Measurements from ENCODE around the gene HKDC1. TPM values are rescaled to one million over a fixed set of nuclear protein-coding genes. Genes with fewer than 3 reads are reported as not detected.

The HKDC1 gene
- total RNA-seq, 5 donors from 2014 or later (not counting 1 experiment from before 2014, with no cell fraction given) = 2.3 to 6.5 (median 5.2) TPM

- Histone ChIP-seq H3K27ac (ENCODE audit: low read length) (no peak overlapping the region), H3K4me3 (ENCODE audit: control insufficient read depth in 1 of 2, extremely low read depth in 1 of 2, low read length in 1 of 2) (no peak overlapping the region), H3K27me3 (replicated peaks in 1 of 2; ENCODE audit: control insufficient read depth in 2 of 2, extremely low read depth in 1 of 2, insufficient read depth in 2 of 2, low read length in 1 of 2) (no peaks in the 10 kb centered on the region), H3K4me1 (ENCODE audit: control insufficient read depth in 1 of 2, extremely low read depth in 1 of 2, insufficient read depth in 2 of 2, low read length in 2 of 2) (no peaks in the 10 kb centered on the region), H3K9me3 (no peaks in the 10 kb centered on the region), H3K36me3 (ENCODE audit: control insufficient read depth in 2 of 2, extremely low read depth in 1 of 2, insufficient read depth in 1 of 2, low read length in 1 of 2) (no peaks in the 10 kb centered on the region)
- Mint-ChIP-seq H3K27me3 (no peaks in the 10 kb centered on the region), H3K27ac (no peak overlapping the region), H3K4me3 (no peak overlapping the region), H3K9me3 (no peaks in the 10 kb centered on the region), H3K4me1 (peaks cover 6 to 7% (median 6%) of the 10 kb centered on the region in 3 donors), H3K36me3 (no peaks in the 10 kb centered on the region)
- ChIA-PET CTCF (no interaction called here), POLR2A (interaction anchor here (0.6 kb wide), 2 partner anchors 81 to 160 kb away, joined by 4 to 5 read pairs; no protein-coding TSS in a partner anchor)
- no peak for ATAC-seq (replicated peaks in 1 of 4)
- no peak for DNase-seq
- WGBS (ENCODE audit: insufficient coverage) = no CpG with 5 or more reads among the region's 1 CpG
Measured at GRCh38 chr10:69272624-69273023, 52.5 kb downstream of the HKDC1 start.

DNA sequence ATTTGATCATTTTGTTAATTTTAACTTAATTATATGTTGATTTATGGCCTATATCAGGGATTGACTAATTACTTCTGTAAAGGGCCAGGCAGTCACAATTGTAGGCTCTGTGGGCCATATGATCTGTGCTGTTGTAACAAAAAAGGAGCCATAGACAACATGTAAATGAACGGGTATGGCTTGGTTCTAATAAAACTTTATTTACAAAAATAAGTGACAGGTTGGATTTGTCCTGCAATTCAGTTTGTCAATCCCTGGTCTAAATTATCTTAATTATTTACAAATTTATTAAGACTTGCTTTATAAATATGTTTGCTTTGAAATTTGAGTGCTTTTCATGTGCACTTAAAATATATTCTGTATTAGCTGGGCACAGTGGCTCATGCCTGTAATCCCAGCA lies 55.3 kb downstream of the HKDC1 start:
- POLR2A ChIA-PET = no interaction called here
- Histone ChIP-seq H3K4me1 (ENCODE audit: control insufficient read depth in 1 of 2, extremely low read depth in 1 of 2, insufficient read depth in 2 of 2, low read length in 2 of 2) (no peaks in the 10 kb centered on the region), H3K27ac (ENCODE audit: low read length) (no peak overlapping the region), H3K4me3 (ENCODE audit: control insufficient read depth in 1 of 2, extremely low read depth in 1 of 2, low read length in 1 of 2) (no peak overlapping the region), H3K27me3 (replicated peaks in 1 of 2; ENCODE audit: control insufficient read depth in 2 of 2, extremely low read depth in 1 of 2, insufficient read depth in 2 of 2, low read length in 1 of 2) (no peaks in the 10 kb centered on the region), H3K9me3 (no peaks in the 10 kb centered on the region), H3K36me3 (ENCODE audit: control insufficient read depth in 2 of 2, extremely low read depth in 1 of 2, insufficient read depth in 1 of 2, low read length in 1 of 2) (no peaks in the 10 kb centered on the region)
- Mint-ChIP-seq H3K4me3 (no peak overlapping the region), H3K4me1 (peaks cover 6 to 7% (median 6%) of the 10 kb centered on the region in 3 donors), H3K27ac (no peak overlapping the region), H3K36me3 (no peaks in the 10 kb centered on the region), H3K27me3 (no peaks in the 10 kb centered on the region), H3K9me3 (no peaks in the 10 kb centered on the region)
- WGBS (ENCODE audit: insufficient coverage) = no CpG with 5 or more reads among the region's 1 CpG
- ATAC-seq (replicated peaks in 1 of 4) = no peak
- CTCF ChIA-PET = interaction anchor here in 1 of 2 donors (0.6 kb wide), 1 partner anchor 210 kb away, joined by 3 read pairs; no protein-coding TSS in a partner anchor
- DNase-seq = no peak

GRCh38 chr10:69276503-69276902 lies 56.4 kb downstream of the HKDC1 start:
- H3K4me3 Mint-ChIP-seq = no peak overlapping the region

DNA sequence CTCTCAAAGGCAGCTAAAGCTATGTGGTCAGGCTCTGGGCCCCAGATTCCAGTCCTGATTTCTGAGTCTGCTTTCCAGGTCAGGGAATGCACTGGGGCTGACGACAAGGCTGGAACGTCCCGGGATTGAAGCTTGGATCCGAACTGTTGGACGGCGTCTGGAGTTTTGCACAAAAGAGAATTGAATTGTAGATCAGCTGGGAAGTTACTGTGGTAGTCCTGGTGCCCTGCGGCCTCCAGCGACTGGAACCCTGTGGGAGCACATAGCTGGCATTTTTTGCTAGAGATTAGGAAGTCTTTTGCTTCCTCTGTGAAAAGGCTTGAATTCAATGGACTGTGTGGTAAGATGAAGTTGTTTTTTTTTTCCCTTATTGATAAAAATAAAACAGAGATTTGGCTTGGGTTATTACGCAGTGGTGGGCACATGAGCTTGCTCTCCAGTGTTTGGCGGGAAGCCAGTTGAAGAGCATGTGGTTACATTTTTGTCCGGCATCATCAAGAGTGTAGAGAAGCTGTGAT lies 58.4 kb downstream of the HKDC1 start, which contains the start of gene HK1:
Gene HK1 (plus strand): TSS at position 51 of the 518 bp plus-strand sequence.
- Mint-ChIP-seq H3K9me3 (no peaks in the 10 kb centered on the region), H3K4me3 (no peak within 1 kb of the TSS), H3K27me3 (no peaks in the 10 kb centered on the region), H3K36me3 (no peaks in the 10 kb centered on the region), H3K4me1 (no peaks in the 10 kb centered on the region), H3K27ac (no peak within 1 kb of the TSS)
- ATAC-seq (replicated peaks in 1 of 4) = no peak
- H3K9me3 ChIP-seq = no peaks in the 10 kb centered on the region
- POLR2A ChIA-PET = interaction anchor here in 1 of 2 donors (0.7 kb wide), 1 partner anchor 45 kb away, joined by 4 read pairs; no protein-coding TSS in a partner anchor
- no peak for DNase-seq
- 87% methylated on average over 8 of the region's 11 CpGs for WGBS (ENCODE audit: insufficient coverage)
- no peak within 1 kb of the TSS for H3K27ac ChIP-seq (ENCODE audit: low read length)
- H3K4me1 ChIP-seq (ENCODE audit: control insufficient read depth in 1 of 2, extremely low read depth in 1 of 2, insufficient read depth in 2 of 2, low read length in 2 of 2) = no peaks in the 10 kb centered on the region
- no peaks in the 10 kb centered on the region for H3K36me3 ChIP-seq (ENCODE audit: control insufficient read depth in 2 of 2, extremely low read depth in 1 of 2, insufficient read depth in 1 of 2, low read length in 1 of 2)
- no peaks in the 10 kb centered on the region for H3K27me3 ChIP-seq (replicated peaks in 1 of 2; ENCODE audit: control insufficient read depth in 2 of 2, extremely low read depth in 1 of 2, insufficient read depth in 2 of 2, low read length in 1 of 2)
- H3K4me3 ChIP-seq (ENCODE audit: control insufficient read depth in 1 of 2, extremely low read depth in 1 of 2, low read length in 1 of 2) = no peak within 1 kb of the TSS
- CTCF ChIA-PET = interaction anchor here in 1 of 2 donors (0.6 kb wide), 1 partner anchor 236 kb away, joined by 3 read pairs; no protein-coding TSS in a partner anchor

More at GRCh38 chr10:69276503-69276902, 56.4 kb downstream of the HKDC1 start:
- H3K27me3 Mint-ChIP-seq = no peaks in the 10 kb centered on the region
- H3K27me3 ChIP-seq (replicated peaks in 1 of 2; ENCODE audit: control insufficient read depth in 2 of 2, extremely low read depth in 1 of 2, insufficient read depth in 2 of 2, low read length in 1 of 2) = no peaks in the 10 kb centered on the region
- POLR2A ChIA-PET = no interaction called here
- no peaks in the 10 kb centered on the region for H3K9me3 ChIP-seq
- H3K36me3 Mint-ChIP-seq = no peaks in the 10 kb centered on the region
- no peaks in the 10 kb centered on the region for H3K9me3 Mint-ChIP-seq
- no peaks in the 10 kb centered on the region for H3K4me1 ChIP-seq (ENCODE audit: control insufficient read depth in 1 of 2, extremely low read depth in 1 of 2, insufficient read depth in 2 of 2, low read length in 2 of 2)
- no peaks in the 10 kb centered on the region for H3K36me3 ChIP-seq (ENCODE audit: control insufficient read depth in 2 of 2, extremely low read depth in 1 of 2, insufficient read depth in 1 of 2, low read length in 1 of 2)
- no peak overlapping the region for H3K27ac ChIP-seq (ENCODE audit: low read length)
- DNase-seq (no peak), ATAC-seq (replicated peaks in 1 of 4) (no peak)
- H3K27ac Mint-ChIP-seq = no peak overlapping the region
- no peak overlapping the region for H3K4me3 ChIP-seq (ENCODE audit: control insufficient read depth in 1 of 2, extremely low read depth in 1 of 2, low read length in 1 of 2)
- 100% methylated on average over 1 of the region's 6 CpGs for WGBS (ENCODE audit: insufficient coverage)
- CTCF ChIA-PET = no interaction called here
- no peaks in the 10 kb centered on the region for H3K4me1 Mint-ChIP-seq

DNA sequence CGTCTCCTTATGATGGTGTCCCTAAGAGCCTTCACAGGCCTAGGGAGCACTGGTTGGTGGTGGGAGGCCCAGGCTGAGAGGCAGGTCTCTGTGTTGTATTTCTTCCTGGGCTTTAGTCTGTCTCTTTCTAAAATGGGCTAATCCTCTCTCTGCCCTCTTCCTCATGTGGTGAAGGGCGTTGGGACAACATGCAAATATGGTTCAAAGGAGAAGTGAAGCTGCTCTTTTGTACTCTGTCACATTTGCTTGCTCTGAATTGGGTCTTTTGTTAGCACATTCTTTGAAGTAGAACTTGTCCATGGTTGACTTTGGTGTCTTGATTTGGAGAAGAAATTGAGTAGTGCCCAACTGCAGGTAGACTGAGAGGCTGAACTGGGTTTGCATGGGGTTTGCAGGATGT lies 59.0 kb downstream of the HKDC1 start:
- ChIA-PET POLR2A (no interaction called here), CTCF (no interaction called here)
- Histone ChIP-seq H3K27me3 (replicated peaks in 1 of 2; ENCODE audit: control insufficient read depth in 2 of 2, extremely low read depth in 1 of 2, insufficient read depth in 2 of 2, low read length in 1 of 2) (no peaks in the 10 kb centered on the region), H3K27ac (ENCODE audit: low read length) (no peak overlapping the region), H3K36me3 (ENCODE audit: control insufficient read depth in 2 of 2, extremely low read depth in 1 of 2, insufficient read depth in 1 of 2, low read length in 1 of 2) (no peaks in the 10 kb centered on the region), H3K4me1 (ENCODE audit: control insufficient read depth in 1 of 2, extremely low read depth in 1 of 2, insufficient read depth in 2 of 2, low read length in 2 of 2) (no peaks in the 10 kb centered on the region), H3K4me3 (ENCODE audit: control insufficient read depth in 1 of 2, extremely low read depth in 1 of 2, low read length in 1 of 2) (no peak overlapping the region), H3K9me3 (no peaks in the 10 kb centered on the region)
- no peak for DNase-seq
- Mint-ChIP-seq H3K9me3 (no peaks in the 10 kb centered on the region), H3K4me3 (no peak overlapping the region), H3K36me3 (no peaks in the 10 kb centered on the region), H3K4me1 (no peaks in the 10 kb centered on the region), H3K27ac (no peak overlapping the region), H3K27me3 (no peaks in the 10 kb centered on the region)
- no CpG with 5 or more reads among the region's 2 CpGs for WGBS (ENCODE audit: insufficient coverage)
- no peak for ATAC-seq (replicated peaks in 1 of 4)

GRCh38 chr10:69281507-69282413 lies 61.6 kb downstream of the HKDC1 start:
- Histone ChIP-seq H3K9me3 (no peaks in the 10 kb centered on the region), H3K27ac (ENCODE audit: low read length) (no peak overlapping the region), H3K36me3 (ENCODE audit: control insufficient read depth in 2 of 2, extremely low read depth in 1 of 2, insufficient read depth in 1 of 2, low read length in 1 of 2) (no peaks in the 10 kb centered on the region), H3K27me3 (replicated peaks in 1 of 2; ENCODE audit: control insufficient read depth in 2 of 2, extremely low read depth in 1 of 2, insufficient read depth in 2 of 2, low read length in 1 of 2) (no peaks in the 10 kb centered on the region), H3K4me1 (ENCODE audit: control insufficient read depth in 1 of 2, extremely low read depth in 1 of 2, insufficient read depth in 2 of 2, low read length in 2 of 2) (no peaks in the 10 kb centered on the region), H3K4me3 (ENCODE audit: control insufficient read depth in 1 of 2, extremely low read depth in 1 of 2, low read length in 1 of 2) (no peak overlapping the region)
- no peaks in the 10 kb centered on the region for H3K4me1 Mint-ChIP-seq
- H3K9me3 Mint-ChIP-seq = no peaks in the 10 kb centered on the region
- POLR2A ChIA-PET = interaction anchor here in 1 of 2 donors (0.5 kb wide), 1 partner anchor 345 kb away, joined by 3 read pairs; no protein-coding TSS in a partner anchor
- DNase-seq = no peak
- no peak overlapping the region for H3K4me3 Mint-ChIP-seq
- WGBS (ENCODE audit: insufficient coverage) = 80% methylated on average over 6 of the region's 8 CpGs
- H3K27ac Mint-ChIP-seq = no peak overlapping the region
- H3K27me3 Mint-ChIP-seq = no peaks in the 10 kb centered on the region
- CTCF ChIA-PET = no interaction called here
- ATAC-seq (replicated peaks in 1 of 4) = no peak
- H3K36me3 Mint-ChIP-seq = no peaks in the 10 kb centered on the region

All from T-cell (primary cell).